ENCODE measurements around the gene TLR4.

The TLR4 gene

GRCh38 chr9:117715411-117715989 is 11.3 kb downstream of the TLR4 start:
- no peak for DNase-seq

DNA sequence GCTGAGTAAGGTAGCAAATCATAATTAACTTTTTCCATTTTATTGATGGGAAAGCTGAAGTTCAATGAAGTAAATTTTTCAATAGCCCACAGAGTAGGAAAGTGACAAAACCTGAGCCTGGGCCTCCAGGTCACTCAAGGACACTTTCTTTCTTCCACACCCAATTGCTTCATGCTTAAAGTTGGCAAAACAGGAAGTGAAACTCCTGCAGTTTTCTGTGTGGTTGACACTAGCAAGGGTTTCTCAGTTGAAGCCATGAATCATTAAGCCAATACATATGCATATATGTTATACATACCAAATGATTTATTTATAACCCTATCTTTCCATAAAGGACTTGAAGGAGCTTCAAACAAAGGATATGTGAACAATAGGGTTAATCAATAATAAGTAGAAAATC is 13.9 kb downstream of the TLR4 start:
- no peak for DNase-seq

- no peak for DNase-seq
Observed at GRCh38 chr9:117718701-117719100, 14.5 kb downstream of the TLR4 start.

DNA sequence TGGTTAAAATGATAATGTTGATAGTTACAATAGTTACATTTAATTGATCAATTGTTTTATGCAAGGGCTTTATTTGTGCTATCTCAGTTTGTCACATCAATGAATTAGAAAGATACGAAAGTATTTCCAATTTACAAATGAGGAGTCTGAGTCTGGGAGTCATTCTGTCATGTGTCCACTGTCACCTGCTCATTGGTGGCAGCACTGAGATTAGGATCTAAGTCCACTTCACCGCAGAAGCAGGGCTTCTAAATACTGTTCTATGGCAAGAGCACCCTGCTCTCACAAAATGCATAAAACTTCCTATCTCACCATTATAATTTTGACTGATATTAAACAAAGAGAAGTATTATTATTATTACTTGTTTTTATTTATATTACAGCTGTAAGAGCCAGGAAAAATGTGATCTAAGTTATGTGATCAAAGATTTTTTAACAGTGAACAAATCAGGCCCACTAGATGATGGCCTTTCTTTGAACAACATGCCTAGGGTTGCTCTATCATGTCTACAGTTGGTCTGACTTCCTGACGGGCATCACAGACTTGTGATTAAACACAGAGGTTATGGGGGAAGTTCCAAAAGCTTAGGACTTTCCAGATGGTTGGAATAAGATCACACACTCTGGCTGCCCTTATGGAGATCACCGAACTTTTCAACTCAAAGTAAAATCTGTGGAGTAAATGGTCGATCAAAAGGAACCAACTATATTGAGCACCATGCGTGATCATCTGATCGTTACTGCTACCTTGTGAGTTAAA is 15.1 kb downstream of the TLR4 start:
- DNase-seq: no peak

DNA sequence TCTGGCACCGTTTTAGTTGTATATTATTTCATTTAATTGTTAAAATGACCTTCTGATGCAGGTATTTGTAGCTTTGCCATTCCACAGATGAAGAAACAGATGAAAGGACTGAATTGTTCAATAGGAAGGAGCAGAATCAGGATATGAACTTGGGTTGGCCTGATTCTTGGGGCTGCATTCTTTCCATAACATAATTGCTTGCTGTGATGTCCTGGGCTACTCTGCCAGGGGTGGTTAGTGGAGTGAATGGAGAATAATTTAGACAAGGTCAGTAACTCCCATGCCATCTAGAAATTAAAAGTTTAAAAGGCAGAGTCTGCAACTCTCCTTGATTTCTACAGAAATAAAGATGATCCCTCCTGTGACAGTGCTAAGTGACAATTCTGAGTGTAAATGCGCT is 15.9 kb downstream of the TLR4 start:
- DNase-seq: no peak

DNA sequence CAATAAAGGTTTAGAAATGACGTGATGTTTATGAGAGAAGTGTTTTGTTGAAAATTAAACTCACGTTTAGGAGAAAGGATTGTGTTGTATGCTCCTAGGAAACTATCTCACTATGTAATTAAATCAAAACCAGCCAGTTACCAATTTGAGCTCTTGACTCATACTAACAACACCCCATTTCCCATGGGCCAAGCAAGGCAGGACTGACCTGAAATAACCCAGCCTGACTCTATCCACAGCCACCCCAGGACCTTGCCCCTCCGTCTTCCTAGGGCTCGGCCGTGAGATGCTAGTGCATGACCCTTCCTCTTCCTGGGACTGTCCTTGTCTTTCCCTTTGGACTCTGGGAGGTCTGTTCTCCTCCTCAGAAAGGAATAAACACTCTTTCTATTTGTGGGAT is 16.4 kb downstream of the TLR4 start:
- no peak for DNase-seq

- no peak for DNase-seq
Observed at GRCh38 chr9:117720987-117721386, 16.8 kb downstream of the TLR4 start.

- DNase-seq: no peak
Observed at GRCh38 chr9:117722108-117722761, 18.0 kb downstream of the TLR4 start.

DNA sequence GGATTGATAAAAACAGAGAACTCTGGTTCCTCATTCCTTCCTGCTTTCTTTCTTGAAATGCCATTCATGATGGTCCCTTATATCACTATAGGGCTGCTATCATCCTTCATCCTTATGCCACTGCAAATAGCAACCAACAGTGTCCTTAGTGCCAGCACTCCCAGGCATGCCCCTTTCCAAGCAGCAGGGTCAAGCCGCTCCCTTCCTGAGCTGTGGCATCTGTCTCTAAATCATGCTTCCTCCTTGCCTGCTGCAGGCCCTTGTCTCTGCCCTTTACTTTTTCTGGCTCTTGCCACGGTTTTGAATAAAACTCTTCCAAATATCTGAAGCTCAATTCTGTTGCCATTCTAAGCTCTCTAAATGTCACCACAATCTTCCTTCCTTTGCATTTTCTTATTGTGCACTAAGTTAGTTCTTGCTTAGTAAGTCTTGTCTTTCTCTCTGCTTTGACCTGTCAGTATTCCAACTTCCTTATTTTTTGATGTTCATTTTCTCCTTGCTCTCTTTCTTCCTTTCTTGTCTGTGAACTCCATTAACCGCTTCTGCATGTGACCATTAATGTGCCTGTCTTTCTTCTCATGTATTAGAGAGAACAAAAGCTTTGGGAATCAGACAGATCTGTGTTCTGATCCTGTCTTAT is 19.9 kb downstream of the TLR4 start:
- DNase-seq: peak in 1 of 14 donors; percentile 4

GRCh38 chr9:117725426-117725887 is 21.3 kb downstream of the TLR4 start:
- no peak for DNase-seq

GRCh38 chr9:117729375-117729774 is 25.2 kb downstream of the TLR4 start:
- DNase-seq: no peak

GRCh38 chr9:117732494-117732893 is 28.3 kb downstream of the TLR4 start:
- no peak for DNase-seq

- DNase-seq: no peak
Observed at GRCh38 chr9:117733465-117733864, 29.3 kb downstream of the TLR4 start.

- DNase-seq: no peak
Observed at GRCh38 chr9:117734082-117734481, 29.9 kb downstream of the TLR4 start.

DNA sequence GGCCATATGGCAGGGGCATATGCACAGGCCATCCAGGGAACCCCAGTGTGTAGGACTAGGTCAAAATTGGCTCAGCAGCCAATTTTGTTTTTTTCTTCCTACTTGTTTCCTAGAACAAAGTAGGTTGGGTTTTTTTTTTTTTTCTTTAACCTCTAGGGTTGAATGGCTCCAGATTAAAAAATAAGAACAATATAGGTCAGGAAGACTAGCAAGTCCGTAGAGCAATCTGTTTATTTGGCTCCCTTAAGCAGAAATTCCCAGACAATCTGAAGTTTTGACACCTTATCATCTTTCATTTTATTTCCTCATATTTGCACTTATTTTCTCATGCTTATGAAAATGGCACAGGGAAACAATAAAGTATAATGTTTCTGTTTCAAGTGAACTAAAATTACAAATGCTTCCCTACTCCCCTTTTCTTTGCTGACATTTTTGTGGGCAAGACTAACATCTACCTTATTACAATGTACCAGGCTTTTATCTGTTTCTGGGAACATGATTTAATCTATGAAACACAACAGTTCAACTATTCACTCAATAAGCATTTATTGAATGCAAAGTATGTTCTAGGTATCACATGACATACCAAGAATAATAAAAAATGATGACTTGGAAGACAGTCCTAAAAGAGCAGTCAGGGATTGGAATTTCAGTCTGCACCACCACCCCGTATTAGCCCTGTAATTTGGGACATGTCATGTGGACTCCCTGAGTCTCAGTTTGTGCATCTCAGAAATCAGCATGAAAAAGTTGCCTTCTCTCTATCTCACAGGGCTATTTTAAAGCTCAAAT is 30.5 kb downstream of the TLR4 start:
- no peak for DNase-seq

- DNase-seq: peak in 12 of 14 donors; percentile 12 to 73 (median 40)
Observed at GRCh38 chr9:117737721-117738226, 33.6 kb downstream of the TLR4 start.

DNA sequence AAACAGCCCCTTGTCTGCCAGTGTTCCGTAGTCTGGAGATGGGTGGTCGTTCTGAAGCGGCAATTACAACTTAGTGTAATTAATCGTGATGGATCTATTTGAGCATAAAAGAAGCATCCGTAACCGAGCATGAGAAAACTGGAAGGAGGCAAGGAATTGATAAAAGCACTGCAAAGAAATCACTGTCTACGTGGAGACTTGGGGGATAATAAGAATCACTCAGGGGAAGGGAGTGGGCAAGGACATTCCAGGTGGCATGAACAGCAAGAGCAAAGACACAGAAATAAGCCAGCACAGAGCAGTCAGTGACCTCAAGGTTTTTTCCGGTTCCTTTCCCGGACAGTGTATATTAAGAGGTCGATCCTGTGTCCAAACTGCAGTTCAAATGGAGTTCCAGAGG is 35.0 kb downstream of the TLR4 start:
- no peak for DNase-seq

GRCh38 chr9:117739624-117740347 is 35.6 kb downstream of the TLR4 start:
- no peak for DNase-seq

GRCh38 chr9:117742131-117742530 is 37.9 kb downstream of the TLR4 start:
- DNase-seq: no peak

DNA sequence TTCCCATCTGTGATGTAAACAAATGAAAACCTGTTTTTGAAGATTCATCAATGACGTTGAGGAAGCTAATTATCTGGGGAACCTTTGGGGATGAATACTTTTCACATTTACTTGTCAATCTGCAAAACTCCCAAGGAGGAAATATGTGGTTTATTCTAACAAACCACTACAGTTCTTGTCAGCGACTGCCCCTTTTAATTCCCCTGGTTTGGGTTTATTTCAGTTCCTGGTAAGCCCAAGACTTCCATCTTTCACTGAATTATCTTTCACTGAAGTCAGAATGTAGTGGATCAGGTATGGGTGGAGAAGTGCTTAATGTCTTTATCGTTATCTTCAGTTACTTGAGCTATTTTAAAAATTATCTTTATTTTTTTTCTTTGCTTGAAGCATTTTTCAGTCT is 40.2 kb downstream of the TLR4 start:
- DNase-seq: no peak

DNA sequence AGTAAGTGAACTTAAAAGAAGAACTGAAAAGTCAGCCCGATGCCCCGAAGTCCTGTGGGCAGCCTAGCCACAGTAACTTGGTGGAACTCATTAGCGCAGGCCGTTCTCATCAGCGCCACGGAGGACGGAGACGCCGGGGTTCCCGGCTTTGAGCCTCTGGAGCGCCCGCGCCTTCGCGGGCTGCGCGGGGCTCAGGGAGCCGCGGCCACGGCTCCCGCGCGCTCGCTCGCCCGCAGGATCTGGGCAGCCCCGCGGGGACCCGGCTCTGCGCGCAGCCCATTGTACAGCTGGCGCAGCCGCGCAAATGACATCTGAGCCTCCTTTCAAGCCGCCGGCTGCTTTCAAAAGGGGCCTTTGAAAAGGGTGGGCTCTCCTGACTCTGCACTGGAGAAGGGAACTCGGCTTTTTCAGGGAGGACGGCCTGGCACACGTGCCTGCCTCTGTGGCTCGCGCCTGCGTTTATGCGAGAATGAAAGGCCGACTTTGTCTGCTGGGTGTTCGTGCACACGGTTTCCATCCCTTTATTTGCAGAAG is 40.7 kb downstream of the TLR4 start:
- DNase-seq: peak in 10 of 14 donors; percentile 4 to 59 (median 40)

All from C1 segment of cervical spinal cord (tissue), 14 donors.